Glomerular visceral epithelial cell (primary cell): Measurements from ENCODE around the gene DDIT3.
"Not testable (repeated sequence)": the region's sequence is repeated elsewhere in the genome, so short reads cannot be mapped to it uniquely, and the experiment has no call there.

ENCODE experiments used
- DNase-seq: peaks from one replicate; pipeline ENCODE4 v3.0.0-alpha.2; 2016; ENCODE audit errors: extremely low spot score

Gene DDIT3

GRCh38 chr12:57513266-57513665 is 7.0 kb downstream of the DDIT3 start:
- no peak for DNase-seq

- DNase-seq = no peak
Measured at GRCh38 chr12:57512665-57513064, 7.6 kb downstream of the DDIT3 start.

GRCh38 chr12:57511588-57512325 is 8.6 kb downstream of the DDIT3 start:
- no peak for DNase-seq

- no peak for DNase-seq
Measured at GRCh38 chr12:57511161-57511560, 9.2 kb downstream of the DDIT3 start.

- not testable (repeated sequence) for DNase-seq
Measured at GRCh38 chr12:57507796-57508195, 12.5 kb downstream of the DDIT3 start.

- DNase-seq = not testable (repeated sequence)
Measured at GRCh38 chr12:57506541-57506940, 13.8 kb downstream of the DDIT3 start.

- DNase-seq = not testable (repeated sequence)
Measured at GRCh38 chr12:57502311-57502969, 17.9 kb downstream of the DDIT3 start.

- no peak for DNase-seq
Measured at GRCh38 chr12:57500213-57500612, 20.1 kb downstream of the DDIT3 start.

GRCh38 chr12:57498571-57498970 is 21.7 kb downstream of the DDIT3 start:
- no peak for DNase-seq

- no peak for DNase-seq
Measured at GRCh38 chr12:57498132-57498502, 22.2 kb downstream of the DDIT3 start.

- DNase-seq = no peak
Measured at GRCh38 chr12:57497223-57498131, 22.8 kb downstream of the DDIT3 start.

GRCh38 chr12:57496822-57497221 is 23.5 kb downstream of the DDIT3 start:
- DNase-seq = no peak

- DNase-seq = not testable (repeated sequence)
Measured at GRCh38 chr12:57495051-57495701, 25.1 kb downstream of the DDIT3 start.

- DNase-seq = no peak
Measured at GRCh38 chr12:57491393-57492280, 28.7 kb downstream of the DDIT3 start.

GRCh38 chr12:57490126-57490525 is 30.2 kb downstream of the DDIT3 start:
- DNase-seq = no peak

- DNase-seq = peak; percentile 31
Measured at GRCh38 chr12:57489157-57489641, 31.1 kb downstream of the DDIT3 start.

GRCh38 chr12:57488402-57489156 is 31.7 kb downstream of the DDIT3 start:
- no peak for DNase-seq

- peak; percentile 93 for DNase-seq
Measured at GRCh38 chr12:57487597-57488401, 32.5 kb downstream of the DDIT3 start, which contains the start of gene MARS1. Gene MARS1 (plus strand): TSS chr12:57488068. CDS start chr12:57488091, 23 bp downstream.

GRCh38 chr12:57487055-57487596 is 33.2 kb downstream of the DDIT3 start:
- DNase-seq = no peak
